GM18858 (cell line): ENCODE data around the gene ASAP2.

Experiments
- ATAC-seq: cut with Tn5 transposase; IDR thresholded peaks from one replicate; pipeline ENCODE4 v1.9.1; 2021; ENCODE audit not compliant: unreplicated experiment

ASAP2 gene

GRCh38 chr2:9374071-9374730, 167.6 kb downstream of the ASAP2 start:
- no peak for ATAC-seq

GRCh38 chr2:9375857-9376428, 169.3 kb downstream of the ASAP2 start:
- ATAC-seq, result no peak

DNA sequence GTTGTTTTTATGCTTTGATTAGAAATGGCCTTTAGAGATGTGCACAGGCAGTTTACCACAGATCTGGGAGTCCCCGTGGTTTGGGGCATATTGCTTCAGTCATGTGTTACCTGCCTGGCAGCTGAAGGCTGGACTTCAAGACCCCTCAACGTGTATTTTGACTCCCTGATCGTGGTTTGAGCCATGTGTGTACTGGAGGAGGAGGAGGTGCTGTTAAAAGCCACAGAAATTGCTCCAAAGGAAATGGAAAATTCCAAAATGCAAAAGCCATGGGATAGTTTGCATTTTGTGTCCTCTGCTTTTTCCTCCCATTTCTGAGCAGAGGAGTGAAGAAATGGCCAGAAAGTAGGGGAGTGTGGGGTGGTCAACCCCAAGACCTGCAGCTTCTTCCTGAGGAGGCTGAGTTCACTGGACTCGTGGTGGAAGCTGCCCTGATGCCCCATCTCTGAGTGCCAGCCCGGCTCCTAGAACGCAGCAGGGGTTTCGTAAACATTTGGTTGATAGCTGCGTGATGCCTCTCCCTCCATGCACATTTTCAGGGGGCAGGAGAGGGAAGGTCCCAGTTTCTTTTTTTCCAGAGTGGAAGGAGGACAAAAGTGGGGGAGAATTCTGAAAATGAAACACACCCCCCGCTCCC, 171.0 kb downstream of the ASAP2 start:
- ATAC-seq, result no peak

DNA sequence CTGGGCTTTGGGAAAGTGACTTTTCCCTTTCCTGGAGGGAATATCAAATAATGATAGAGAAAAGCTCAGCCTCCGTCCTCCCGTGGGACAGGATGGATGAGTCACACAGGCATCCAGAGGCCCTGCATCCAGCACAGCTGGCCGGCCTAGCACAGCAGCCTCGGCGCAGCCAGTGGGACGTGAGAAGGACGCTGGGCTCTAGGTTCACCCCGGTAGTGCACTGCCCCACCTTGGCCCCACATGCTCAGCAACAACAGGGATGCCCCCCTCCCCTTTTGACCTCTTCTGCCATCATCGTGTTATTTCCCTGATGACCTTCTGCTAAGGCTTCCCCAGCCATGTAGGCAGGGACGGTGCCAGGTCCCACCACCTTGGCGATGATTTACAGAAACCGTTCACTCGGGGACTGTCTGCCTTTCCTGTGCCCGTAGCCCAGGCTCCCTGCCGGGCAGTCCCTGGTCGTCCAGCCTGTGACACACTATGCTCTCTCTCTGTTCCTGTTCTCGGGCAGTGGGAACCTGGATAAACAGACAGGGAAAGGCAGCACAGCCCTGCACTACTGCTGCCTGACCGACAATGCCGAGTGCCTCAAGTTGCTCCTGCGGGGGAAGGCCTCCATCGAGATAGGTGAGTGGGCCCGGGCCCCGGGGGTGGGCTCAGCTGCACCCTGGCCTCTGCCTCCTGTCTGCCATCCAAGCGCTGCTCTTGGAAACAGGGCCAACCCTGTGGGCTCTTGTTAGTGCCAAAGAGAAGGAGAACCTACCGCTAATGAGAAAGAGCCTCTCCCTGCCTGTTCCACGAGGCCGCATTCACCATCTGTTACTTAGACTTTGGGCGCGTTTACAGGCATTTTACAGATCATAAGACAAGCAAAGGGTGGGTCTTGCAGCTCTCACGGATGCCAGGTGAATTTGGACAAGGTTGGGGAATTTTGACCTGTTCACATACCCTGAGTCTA, 172.1 kb downstream of the ASAP2 start:
- no peak for ATAC-seq

DNA sequence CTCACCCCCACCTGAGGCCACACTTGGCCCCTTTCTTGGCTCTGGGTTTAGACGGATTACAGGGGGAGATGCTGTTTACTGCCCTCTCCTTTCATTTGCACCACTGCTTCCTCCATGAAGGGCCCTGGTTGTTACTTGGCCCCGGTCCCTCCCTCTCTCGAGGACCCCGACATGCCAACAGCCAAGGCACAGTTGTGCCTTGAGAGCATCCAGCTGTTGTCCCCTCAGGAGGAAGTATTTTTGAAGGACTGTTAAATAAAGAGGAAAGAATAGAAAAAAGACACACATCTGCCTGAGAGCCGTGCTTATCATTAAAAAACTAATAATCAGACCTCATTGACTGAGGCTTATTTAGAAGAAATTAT, 172.8 kb downstream of the ASAP2 start:
- ATAC-seq, result no peak

GRCh38 chr2:9380702-9381628, 174.4 kb downstream of the ASAP2 start:
- no peak for ATAC-seq

DNA sequence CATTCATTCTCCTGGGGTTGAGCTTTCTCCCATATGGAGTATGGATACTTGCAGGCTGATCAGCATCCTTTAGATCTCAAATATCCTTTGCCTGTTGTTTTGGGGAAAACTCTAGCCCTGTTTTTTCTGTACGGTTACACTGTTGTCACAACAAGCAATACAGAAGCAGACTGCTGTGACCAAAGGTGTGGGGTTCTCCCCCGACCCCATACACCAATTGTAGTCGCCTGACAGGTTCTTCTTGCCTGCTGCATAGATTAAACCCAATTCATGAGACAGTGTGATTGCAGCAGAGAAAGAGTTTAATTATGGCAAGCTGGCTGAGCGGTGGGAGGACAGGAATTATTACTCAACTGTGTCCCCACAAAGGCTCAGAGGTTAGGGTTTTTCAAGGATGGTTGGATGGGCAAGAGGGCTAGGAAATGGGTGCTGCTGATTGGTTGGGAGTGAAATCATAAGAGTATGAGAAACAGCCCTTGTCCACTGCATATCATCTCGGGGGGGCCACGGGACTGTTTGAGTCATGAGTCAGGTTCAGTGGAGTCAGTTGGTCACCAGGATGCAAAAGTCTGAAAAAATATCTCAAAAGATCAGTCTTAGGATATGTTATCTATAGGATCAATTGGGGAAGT, 176.1 kb downstream of the ASAP2 start:
- ATAC-seq, result no peak

DNA sequence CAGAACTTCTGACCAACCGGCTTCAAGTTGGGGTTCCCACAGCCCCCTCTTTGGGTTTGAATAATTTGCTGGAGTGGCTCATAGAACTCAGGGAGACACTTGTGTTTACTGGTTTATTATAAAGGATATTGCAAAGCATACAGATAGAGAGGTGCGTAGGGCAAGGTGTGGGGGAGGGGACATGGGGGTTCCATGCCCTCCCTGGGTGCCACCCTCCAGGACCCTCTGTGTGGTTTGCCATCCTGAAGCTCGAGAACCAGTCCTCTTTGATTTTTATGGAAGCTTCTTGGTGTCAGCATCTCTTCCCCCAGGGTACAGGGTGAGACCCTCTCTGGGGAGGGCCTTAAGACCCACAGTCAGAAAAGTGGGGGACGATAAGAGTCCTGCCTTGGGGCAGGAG, 177.9 kb downstream of the ASAP2 start:
- no peak for ATAC-seq

- ATAC-seq, result no peak
Observed at GRCh38 chr2:9385841-9386240, 179.2 kb downstream of the ASAP2 start.

DNA sequence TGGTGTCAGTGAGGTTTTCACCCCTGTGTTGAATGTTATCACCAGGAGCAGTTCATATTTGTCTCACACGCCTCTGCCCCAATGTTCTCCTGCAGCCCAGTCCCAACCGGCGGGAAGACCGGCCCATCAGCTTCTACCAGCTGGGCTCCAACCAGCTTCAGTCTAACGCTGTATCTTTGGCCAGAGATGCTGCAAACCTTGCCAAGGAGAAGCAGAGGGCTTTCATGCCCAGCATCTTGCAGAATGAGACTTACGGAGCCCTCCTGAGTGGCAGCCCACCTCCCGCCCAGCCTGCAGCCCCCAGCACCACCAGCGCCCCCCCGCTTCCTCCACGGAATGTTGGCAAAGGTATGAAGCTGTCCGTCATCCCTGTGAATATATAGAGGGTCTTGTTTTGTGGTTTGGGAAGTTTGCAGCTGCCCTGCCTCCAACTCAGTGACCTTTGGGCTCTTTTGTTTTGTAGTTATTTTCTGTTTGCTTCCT, 181.6 kb downstream of the ASAP2 start:
- no peak for ATAC-seq

DNA sequence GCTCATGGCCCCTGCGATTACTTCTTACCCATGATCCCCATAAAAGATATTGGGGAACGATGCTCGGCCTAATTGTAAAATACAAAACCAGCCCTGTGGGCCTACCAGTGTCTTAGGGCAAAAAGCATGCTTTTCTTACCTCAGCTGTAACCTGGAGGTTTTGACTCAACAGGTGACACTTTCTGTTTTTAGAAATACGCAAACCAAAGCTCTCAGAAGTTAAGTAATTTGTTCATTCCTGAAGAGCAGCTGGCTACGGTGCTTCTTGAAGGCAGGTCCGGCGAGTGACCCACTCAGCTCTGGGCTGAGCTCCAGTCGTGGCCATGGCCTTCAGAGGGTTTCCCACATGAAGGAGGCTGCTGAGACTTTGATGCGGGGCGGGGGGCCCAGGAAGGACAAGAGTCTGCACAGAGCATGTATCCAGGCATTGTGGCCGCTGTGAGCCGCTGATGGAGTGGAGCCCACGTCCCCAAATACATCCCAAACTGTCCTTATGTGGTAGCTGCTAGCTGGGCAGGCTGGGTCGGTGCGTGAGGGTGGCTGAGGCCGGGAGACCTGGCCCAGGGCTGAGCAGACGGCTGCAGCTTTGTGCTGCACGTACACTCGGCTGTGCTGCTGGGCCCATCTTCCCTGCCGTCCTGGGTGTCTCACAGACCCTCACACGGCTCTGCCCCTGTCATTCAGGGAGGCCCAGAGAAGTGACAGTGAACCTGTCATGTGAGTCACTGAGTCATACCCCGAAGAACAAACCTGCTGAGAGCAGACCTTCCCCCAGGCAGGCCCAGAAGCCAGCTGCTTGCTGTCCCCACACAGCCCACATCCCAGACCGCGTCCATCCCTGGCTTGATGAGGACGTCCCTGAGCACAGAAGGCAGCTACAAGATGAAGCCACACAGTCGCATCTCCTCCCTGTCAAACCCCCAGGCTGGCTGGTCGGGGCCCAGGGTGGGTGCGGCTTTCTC, 182.6 kb downstream of the ASAP2 start:
- ATAC-seq, result no peak

DNA sequence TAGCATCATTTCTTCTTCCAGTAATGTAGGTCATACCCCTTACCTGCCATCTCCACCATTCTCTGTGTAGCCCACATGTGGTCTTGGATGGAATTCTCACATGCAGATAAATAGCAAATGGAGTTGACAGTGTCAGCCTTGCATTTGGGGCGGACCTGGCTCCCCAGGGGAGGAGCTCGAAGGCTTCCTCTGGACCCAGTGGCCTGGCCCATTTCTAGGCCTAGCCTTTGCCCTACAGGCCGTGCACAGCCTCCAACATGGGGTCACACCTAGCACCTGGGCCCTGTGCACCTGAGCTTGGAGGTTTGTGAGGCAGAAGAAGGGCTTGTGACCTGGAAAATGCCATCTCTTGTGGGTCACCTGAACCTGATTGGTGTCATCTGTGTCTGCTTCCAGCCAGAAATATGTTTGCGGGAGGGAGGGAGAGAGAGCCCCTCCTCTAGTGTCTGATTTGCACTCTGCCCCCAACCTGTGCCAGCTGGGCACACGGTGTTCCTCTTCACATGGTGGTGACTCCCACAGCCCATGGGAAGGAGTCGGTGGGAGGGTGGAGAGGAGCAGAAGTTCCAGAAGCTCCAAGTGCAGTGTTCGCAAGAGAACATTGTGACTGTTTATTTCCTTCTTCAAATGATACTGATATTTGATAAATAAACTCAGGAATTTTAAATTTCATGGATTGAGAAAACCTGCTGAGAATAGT, 183.7 kb downstream of the ASAP2 start:
- ATAC-seq, result no peak

DNA sequence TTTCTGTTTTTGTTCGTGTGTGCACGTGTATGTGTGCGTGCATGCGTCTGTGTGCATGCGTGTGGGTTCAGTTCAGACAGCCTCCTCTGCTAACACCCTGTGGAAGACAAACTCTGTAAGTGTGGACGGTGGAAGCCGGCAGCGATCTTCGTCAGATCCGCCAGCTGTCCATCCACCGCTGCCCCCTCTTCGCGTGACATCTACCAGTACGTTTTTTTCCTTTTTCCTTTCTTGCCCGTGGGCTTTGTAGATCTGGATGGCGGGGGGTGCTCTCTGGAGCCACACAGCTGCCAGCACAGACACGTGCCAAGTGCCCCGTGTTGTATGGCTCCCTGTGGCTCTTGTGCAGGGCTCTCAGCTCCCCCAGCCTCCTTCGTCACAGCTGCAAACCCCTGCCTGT, 184.4 kb downstream of the ASAP2 start:
- ATAC-seq, result no peak

DNA sequence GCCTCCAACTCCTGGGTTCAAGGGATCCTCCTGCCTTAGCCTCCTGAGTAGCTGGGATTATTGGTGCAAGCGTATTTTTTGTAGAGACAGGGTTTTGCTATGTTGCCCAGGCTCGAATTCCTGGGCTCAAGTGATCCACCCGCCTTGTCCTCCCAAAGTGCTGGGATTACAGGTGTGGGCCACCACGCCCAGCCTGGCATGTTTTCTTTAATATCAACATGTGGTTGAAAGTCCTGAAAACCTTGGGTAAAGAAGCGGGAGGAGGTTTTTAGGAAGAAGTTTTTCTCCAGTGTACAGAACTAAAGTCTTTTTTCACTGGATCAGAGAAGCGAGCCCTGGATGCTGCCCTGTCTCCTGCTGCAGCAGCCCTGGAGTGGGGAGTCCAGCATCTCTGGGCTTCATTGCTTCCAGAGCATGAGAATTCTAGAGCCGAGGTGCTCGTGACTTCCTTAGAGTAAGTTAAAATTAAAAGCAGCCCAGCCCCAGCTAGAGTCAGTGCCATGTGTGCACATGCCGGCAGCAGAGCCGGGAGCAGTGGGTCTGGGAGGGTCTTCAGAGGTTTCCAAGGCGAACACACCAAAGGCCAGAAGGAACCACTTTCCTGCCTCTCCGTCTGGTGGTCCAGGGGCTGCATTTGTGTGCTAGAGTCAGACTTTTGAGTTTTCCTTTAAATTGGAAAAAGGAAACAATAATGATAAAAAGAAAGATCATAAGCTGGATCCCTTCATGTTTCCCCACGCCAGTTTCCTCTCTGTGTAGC, 185.5 kb downstream of the ASAP2 start:
- no peak for ATAC-seq

- no peak for ATAC-seq
Observed at GRCh38 chr2:9392898-9393765, 186.5 kb downstream of the ASAP2 start.

GRCh38 chr2:9394816-9395215, 188.2 kb downstream of the ASAP2 start:
- no peak for ATAC-seq
